Liver (tissue), 9 donors: ENCODE data around the gene EYA3. TPM values are rescaled to one million over a fixed set of nuclear protein-coding genes. Genes with fewer than 3 reads are reported as not detected.

ENCODE experiments used
- DNase-seq: peaks from one replicate; pipeline ENCODE4 v3.0.0-alpha.2; 2017; ENCODE audit warnings: low spot score
- H3K27ac ChIP-seq, 2 donors: one replicate each; pipeline ENCODE4 v1.7.0; 2013; ENCODE audit warnings: inconsistent platforms in 2 of 2, low read length in 2 of 2, control low read depth in 1 of 2, low read depth in 1 of 2, mild to moderate bottlenecking in 1 of 2
- H3K27me3 ChIP-seq, 4 donors: one replicate each; pipeline versions ENCODE4 v1.6.1 to v1.7.0; 2013; ENCODE audit warnings: low read length in 3 of 4, inconsistent platforms in 1 of 4, mild to moderate bottlenecking in 1 of 4, moderate library complexity in 1 of 4; ENCODE audit not compliant: control insufficient read depth in 4 of 4, insufficient read depth in 4 of 4
- H3K36me3 ChIP-seq, 4 donors: one replicate each; pipeline versions ENCODE4 v1.6.1 to v1.7.0; 2013; ENCODE audit warnings: low read length in 3 of 4, mild to moderate bottlenecking in 3 of 4, low read depth in 1 of 4, moderate library complexity in 1 of 4; ENCODE audit not compliant: control insufficient read depth in 4 of 4, insufficient read depth in 3 of 4
- H3K4me1 ChIP-seq, 4 donors: one replicate each; pipeline versions ENCODE4 v1.6.1 to v1.7.0; 2013; ENCODE audit warnings: low read length in 3 of 4, mild to moderate bottlenecking in 3 of 4, moderate library complexity in 1 of 4; ENCODE audit not compliant: control insufficient read depth in 4 of 4, insufficient read depth in 4 of 4
- H3K4me3 ChIP-seq, 3 donors: one replicate each; pipeline versions ENCODE4 v1.6.1 to v1.7.0; 2013; ENCODE audit warnings: low read length in 3 of 3, control low read depth in 1 of 3, low read depth in 1 of 3, mild to moderate bottlenecking in 1 of 3
- H3K9ac ChIP-seq, 2 donors: one replicate each; pipeline ENCODE4 v1.7.0; 2013; ENCODE audit warnings: low read length in 2 of 2, mild to moderate bottlenecking in 2 of 2, moderate library complexity in 2 of 2, control low read depth in 1 of 2, low read depth in 1 of 2
- H3K9me3 ChIP-seq, 4 donors: one replicate each; pipeline versions ENCODE4 v1.6.1 to v1.7.0; 2013; ENCODE audit warnings: low read length in 3 of 4; ENCODE audit not compliant: control insufficient read depth in 4 of 4
- CTCF ChIP-seq: fragments of 150-350 bp; IDR thresholded peaks from 2 replicates; pipeline ENCODE4 v1.5.1; 2017; ENCODE audit warnings: improper control_type of control experiment, low read depth, low read length; ENCODE audit not compliant: missing input control
- EGR1 ChIP-seq, 2 donors: IDR thresholded peaks; 2 replicates each; pipeline ENCODE4 v1.6.1; 2016 to 2018; ENCODE audit warnings: antibody characterized with exemption in 2 of 2, low read depth in 2 of 2
- FOXA1 ChIP-seq: IDR thresholded peaks from 2 replicates; pipeline ENCODE4 v1.6.1; 2016; ENCODE audit warnings: antibody characterized with exemption
- FOXA2 ChIP-seq: IDR thresholded peaks from 2 replicates; pipeline ENCODE4 v1.6.1; 2016; ENCODE audit warnings: antibody characterized with exemption
- GABPA ChIP-seq, 2 donors: IDR thresholded peaks in 1 of 2; conservative IDR thresholded peaks in 1 of 2; 2 replicates each; pipeline ENCODE4 v1.6.1; 2016; ENCODE audit warnings: antibody characterized with exemption in 2 of 2, mild to moderate bottlenecking in 1 of 2, moderate library complexity in 1 of 2
- HNF4A ChIP-seq, 2 donors: conservative IDR thresholded peaks; 2 replicates each; pipeline ENCODE4 v1.6.1; 2016; ENCODE audit warnings: antibody characterized with exemption in 2 of 2, mild to moderate bottlenecking in 2 of 2
- HNF4G ChIP-seq: IDR thresholded peaks from 2 replicates; pipeline ENCODE4 v1.6.1; 2016; ENCODE audit warnings: antibody characterized with exemption
- JUND ChIP-seq, 2 donors: IDR thresholded peaks; 2 replicates each; pipeline ENCODE4 v1.6.1; 2016; ENCODE audit warnings: antibody characterized with exemption in 2 of 2
- MAX ChIP-seq: IDR thresholded peaks from 2 replicates; pipeline ENCODE4 v1.6.1; 2016; ENCODE audit warnings: antibody characterized with exemption
- NR2F2 ChIP-seq: IDR thresholded peaks from 2 replicates; pipeline ENCODE4 v1.6.1; 2016; ENCODE audit warnings: antibody characterized with exemption
- RAD21 ChIP-seq, 2 donors: IDR thresholded peaks; 2 replicates each; pipeline ENCODE4 v1.6.1; 2016; ENCODE audit warnings: antibody characterized with exemption in 2 of 2, mild to moderate bottlenecking in 2 of 2
- RXRA ChIP-seq, 2 donors: IDR thresholded peaks; 2 replicates each; pipeline ENCODE4 v1.6.1; 2017 to 2018; ENCODE audit warnings: antibody characterized with exemption in 2 of 2, mild to moderate bottlenecking in 1 of 2
- SP1 ChIP-seq: IDR thresholded peaks from 2 replicates; pipeline ENCODE4 v1.6.1; 2018; ENCODE audit warnings: antibody characterized with exemption, mild to moderate bottlenecking
- TAF1 ChIP-seq: conservative IDR thresholded peaks from 2 replicates; pipeline ENCODE4 v1.6.1; 2016; ENCODE audit warnings: antibody characterized with exemption, mild to moderate bottlenecking
- YY1 ChIP-seq: IDR thresholded peaks from 2 replicates; pipeline ENCODE4 v1.6.1; 2016; ENCODE audit warnings: antibody characterized with exemption, mild to moderate bottlenecking
- WGBS: extraction: QIAGEN DNeasy Blood & Tissue Kit; methylation state at CpG from one replicate; pipeline ENCODE4 v1.1.7; 2013; 5-methylcytosine and 5-hydroxymethylcytosine counted together
- polyA plus RNA-seq, 2 donors: library from polyadenylated mRNA; stranded (reverse) in 1 of 2; unstranded in 1 of 2; fragments of 200-250 nt in 1 of 2; fragments of >200 nt in 1 of 2; fragmentation: Nextera tagmentation in 1 of 2; extraction: Ambion mirVana in 1 of 2; gene quantifications; one replicate each; pipeline versions ENCODE4 v1.2.1 to v1.2.3, GENCODE V29; 2013 to 2015
- total RNA-seq, 2 donors: library from RNA; depleted of rRNA; stranded (reverse); fragments of >200 nt; gene quantifications; one replicate each; pipeline ENCODE4 v1.2.3, GENCODE V29; 2014
- TF ChIP-seq, protein P1 (sequence below): IDR thresholded peaks from 2 replicates; pipeline ENCODE4 v1.6.1; 2016; ENCODE audit warnings: antibody characterized with exemption
- TF ChIP-seq, protein P2 (sequence below): IDR thresholded peaks from 2 replicates; pipeline ENCODE4 v1.6.1; 2016; ENCODE audit warnings: antibody characterized with exemption
- TF ChIP-seq, protein P3 (sequence below): IDR thresholded peaks from 2 replicates; pipeline ENCODE4 v1.6.1; 2016; ENCODE audit warnings: antibody characterized with exemption, mild to moderate bottlenecking
- donor health status: healthy.
- donor health status: healthy.
- donor health status: healthy.
- donor health status: healthy.
- donor health status: healthy.

Gene EYA3
- total and polyA plus RNA-seq, 4 donors: 3.6 to 12.6 (median 6.0) TPM

- no peak for TF ChIP-seq RXRA (IDR thresholded peaks at IDR 0.05)
- no peak for TF ChIP-seq EGR1 (IDR thresholded peaks at IDR 0.05; ENCODE audit: low read depth in 2 of 2)
- no peak for TF ChIP-seq HNF4A (conservative IDR thresholded peaks at IDR 0.05)
- TF ChIP-seq, protein P1, sequence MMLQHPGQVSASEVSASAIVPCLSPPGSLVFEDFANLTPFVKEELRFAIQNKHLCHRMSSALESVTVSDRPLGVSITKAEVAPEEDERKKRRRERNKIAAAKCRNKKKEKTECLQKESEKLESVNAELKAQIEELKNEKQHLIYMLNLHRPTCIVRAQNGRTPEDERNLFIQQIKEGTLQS: no peak
- no peak for TF ChIP-seq NR2F2
- TF ChIP-seq RAD21 (IDR thresholded peaks at IDR 0.05): no peak
- no peak for TF ChIP-seq FOXA2
- TF ChIP-seq YY1: no peak
- no peak for TF ChIP-seq SP1
- no peak for TF ChIP-seq HNF4G
- no peak for TF ChIP-seq TAF1
- TF ChIP-seq, protein P2, sequence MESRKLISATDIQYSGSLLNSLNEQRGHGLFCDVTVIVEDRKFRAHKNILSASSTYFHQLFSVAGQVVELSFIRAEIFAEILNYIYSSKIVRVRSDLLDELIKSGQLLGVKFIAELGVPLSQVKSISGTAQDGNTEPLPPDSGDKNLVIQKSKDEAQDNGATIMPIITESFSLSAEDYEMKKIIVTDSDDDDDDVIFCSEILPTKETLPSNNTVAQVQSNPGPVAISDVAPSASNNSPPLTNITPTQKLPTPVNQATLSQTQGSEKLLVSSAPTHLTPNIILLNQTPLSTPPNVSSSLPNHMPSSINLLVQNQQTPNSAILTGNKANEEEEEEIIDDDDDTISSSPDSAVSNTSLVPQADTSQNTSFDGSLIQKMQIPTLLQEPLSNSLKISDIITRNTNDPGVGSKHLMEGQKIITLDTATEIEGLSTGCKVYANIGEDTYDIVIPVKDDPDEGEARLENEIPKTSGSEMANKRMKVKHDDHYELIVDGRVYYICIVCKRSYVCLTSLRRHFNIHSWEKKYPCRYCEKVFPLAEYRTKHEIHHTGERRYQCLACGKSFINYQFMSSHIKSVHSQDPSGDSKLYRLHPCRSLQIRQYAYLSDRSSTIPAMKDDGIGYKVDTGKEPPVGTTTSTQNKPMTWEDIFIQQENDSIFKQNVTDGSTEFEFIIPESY: no peak
- TF ChIP-seq GABPA (IDR thresholded peaks at IDR 0.05 in 1 of 2, conservative IDR thresholded peaks at IDR 0.05 in 1 of 2): no peak
- no peak for TF ChIP-seq FOXA1
- H3K27ac ChIP-seq: no peak overlapping the region
- DNase-seq: no peak
- WGBS: 32% methylated on average over 1 of the region's 1 CpG
- no peak overlapping the region for H3K4me3 ChIP-seq
- H3K9me3 ChIP-seq: no peaks in the 10 kb centered on the region
- H3K27me3 ChIP-seq: no peaks in the 10 kb centered on the region
- peak overlapping the region in 1 of 2 donors; percentile 35 for H3K9ac ChIP-seq
- peaks cover 0 to 3% (median 0%) of the 10 kb centered on the region in 4 donors for H3K36me3 ChIP-seq
- H3K4me1 ChIP-seq: peaks cover 9 to 35% (median 19%) of the 10 kb centered on the region in 4 donors
Measured at GRCh38 chr1:28083876-28084275, 4.5 kb downstream of the EYA3 start.

DNA sequence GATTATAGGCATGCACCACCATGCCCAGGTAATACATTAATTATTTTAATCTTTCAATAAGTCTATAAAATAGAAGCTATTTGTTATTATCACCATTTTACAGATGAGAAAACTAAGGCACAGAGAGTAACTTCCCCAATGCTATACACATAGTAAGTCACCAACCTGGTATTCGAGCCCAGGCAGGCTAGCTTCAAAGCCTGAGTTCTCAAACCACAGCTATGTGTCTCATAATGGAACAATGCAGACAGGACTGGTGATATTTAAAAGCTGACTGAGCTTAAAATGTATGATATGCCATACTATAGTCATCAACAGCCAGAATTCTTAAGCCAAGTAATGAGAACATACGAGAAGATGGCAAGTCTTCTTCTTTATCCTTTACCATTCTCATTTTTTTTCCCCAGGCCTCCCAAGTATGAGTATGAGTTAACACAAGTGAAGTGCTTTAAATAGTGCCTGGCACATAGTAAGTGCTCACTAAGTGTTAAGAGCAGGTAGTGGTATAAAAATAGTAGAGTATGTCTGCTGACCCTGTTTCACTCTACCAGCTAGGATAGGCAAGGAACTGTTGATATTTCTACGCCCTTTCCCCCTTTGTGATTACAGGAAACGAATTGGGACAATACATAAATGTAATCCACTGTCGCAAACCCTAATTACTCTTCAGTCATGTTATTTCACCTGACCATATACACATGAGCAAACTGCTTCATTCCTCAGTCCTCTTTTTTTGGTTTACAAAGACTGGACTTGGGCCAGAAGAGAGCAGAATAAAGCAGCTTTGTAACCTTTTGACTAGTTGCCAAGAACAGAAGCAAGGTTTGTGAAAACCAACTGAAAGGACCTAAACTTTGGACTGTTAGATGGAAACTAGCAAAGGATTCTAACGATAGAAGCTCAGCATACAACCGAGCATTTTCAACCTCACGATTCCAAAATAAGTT is 9.5 kb downstream of the EYA3 start:
- DNase-seq: no peak
- Histone ChIP-seq H3K4me1 (peaks cover 0 to 21% (median 0%) of the 10 kb centered on the region in 4 donors), H3K9me3 (no peaks in the 10 kb centered on the region), H3K9ac (no peak overlapping the region), H3K36me3 (peaks cover 0 to 3% (median 0%) of the 10 kb centered on the region in 4 donors), H3K27ac (no peak overlapping the region), H3K4me3 (no peak overlapping the region), H3K27me3 (no peaks in the 10 kb centered on the region)
- peak; percentile 89 for TF ChIP-seq SP1
- peak in 1 of 2 donors; percentile 31 for TF ChIP-seq JUND (IDR thresholded peaks at IDR 0.05)
- TF ChIP-seq, protein P3, sequence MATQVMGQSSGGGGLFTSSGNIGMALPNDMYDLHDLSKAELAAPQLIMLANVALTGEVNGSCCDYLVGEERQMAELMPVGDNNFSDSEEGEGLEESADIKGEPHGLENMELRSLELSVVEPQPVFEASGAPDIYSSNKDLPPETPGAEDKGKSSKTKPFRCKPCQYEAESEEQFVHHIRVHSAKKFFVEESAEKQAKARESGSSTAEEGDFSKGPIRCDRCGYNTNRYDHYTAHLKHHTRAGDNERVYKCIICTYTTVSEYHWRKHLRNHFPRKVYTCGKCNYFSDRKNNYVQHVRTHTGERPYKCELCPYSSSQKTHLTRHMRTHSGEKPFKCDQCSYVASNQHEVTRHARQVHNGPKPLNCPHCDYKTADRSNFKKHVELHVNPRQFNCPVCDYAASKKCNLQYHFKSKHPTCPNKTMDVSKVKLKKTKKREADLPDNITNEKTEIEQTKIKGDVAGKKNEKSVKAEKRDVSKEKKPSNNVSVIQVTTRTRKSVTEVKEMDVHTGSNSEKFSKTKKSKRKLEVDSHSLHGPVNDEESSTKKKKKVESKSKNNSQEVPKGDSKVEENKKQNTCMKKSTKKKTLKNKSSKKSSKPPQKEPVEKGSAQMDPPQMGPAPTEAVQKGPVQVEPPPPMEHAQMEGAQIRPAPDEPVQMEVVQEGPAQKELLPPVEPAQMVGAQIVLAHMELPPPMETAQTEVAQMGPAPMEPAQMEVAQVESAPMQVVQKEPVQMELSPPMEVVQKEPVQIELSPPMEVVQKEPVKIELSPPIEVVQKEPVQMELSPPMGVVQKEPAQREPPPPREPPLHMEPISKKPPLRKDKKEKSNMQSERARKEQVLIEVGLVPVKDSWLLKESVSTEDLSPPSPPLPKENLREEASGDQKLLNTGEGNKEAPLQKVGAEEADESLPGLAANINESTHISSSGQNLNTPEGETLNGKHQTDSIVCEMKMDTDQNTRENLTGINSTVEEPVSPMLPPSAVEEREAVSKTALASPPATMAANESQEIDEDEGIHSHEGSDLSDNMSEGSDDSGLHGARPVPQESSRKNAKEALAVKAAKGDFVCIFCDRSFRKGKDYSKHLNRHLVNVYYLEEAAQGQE: no peak
- peak; percentile 69 to 88 for TF ChIP-seq HNF4A (conservative IDR thresholded peaks at IDR 0.05)
- TF ChIP-seq NR2F2: no peak
- TF ChIP-seq, protein P1: peak; percentile 25
- TF ChIP-seq, protein P2: no peak
- TF ChIP-seq YY1: no peak
- no peak for TF ChIP-seq MAX
- no peak for TF ChIP-seq GABPA (IDR thresholded peaks at IDR 0.05 in 1 of 2, conservative IDR thresholded peaks at IDR 0.05 in 1 of 2)
- peak in 1 of 2 donors; percentile 31 for TF ChIP-seq RXRA (IDR thresholded peaks at IDR 0.05)
- peak; percentile 65 for TF ChIP-seq HNF4G
- TF ChIP-seq TAF1: no peak
- no peak for TF ChIP-seq FOXA1
- no peak for TF ChIP-seq EGR1 (IDR thresholded peaks at IDR 0.05; ENCODE audit: low read depth in 2 of 2)
- TF ChIP-seq RAD21 (IDR thresholded peaks at IDR 0.05): peak in 1 of 2 donors; percentile 47
- no peak for TF ChIP-seq CTCF
- TF ChIP-seq FOXA2: no peak
- WGBS: 68% methylated on average over 8 of the region's 8 CpGs
